Measurements from ENCODE around the gene ZNF554.
A peak's percentile ranks its signal among the peaks of the same experiment; 100 is the strongest.

Gene ZNF554

DNA sequence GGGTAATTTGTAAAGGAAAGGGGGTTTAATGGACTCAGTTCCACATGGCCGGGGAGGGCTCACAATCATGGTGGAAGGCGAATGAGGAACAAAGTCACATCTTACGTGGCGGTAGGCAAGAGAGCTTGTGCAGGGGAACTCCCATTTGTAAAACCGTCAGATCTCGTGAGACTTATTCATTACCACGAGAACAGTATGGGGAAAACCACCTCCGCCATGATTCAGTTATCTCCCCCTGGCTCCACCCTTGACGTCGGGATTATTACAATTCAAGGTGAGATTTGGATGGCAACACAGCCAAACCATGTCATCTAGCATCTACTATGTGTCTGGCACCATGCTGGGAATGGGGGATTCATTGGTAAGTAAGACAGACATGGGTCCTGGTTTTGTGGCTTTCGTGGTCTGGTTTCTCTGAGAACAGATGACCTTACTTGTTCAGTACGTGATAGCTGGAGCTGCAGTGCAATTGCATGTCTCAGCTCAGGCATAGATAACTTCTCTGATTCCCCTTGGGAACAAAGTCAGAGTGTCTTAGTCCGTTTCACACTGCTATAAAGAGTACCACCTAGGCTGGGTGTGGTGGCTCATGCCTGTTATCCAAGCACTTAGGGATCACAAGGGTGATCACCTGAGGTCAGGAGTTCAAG is 8.3 kb downstream of the ZNF554 start:
- no peak for DNase-seq (ENCODE audit: low read depth in 2 of 2)

DNA sequence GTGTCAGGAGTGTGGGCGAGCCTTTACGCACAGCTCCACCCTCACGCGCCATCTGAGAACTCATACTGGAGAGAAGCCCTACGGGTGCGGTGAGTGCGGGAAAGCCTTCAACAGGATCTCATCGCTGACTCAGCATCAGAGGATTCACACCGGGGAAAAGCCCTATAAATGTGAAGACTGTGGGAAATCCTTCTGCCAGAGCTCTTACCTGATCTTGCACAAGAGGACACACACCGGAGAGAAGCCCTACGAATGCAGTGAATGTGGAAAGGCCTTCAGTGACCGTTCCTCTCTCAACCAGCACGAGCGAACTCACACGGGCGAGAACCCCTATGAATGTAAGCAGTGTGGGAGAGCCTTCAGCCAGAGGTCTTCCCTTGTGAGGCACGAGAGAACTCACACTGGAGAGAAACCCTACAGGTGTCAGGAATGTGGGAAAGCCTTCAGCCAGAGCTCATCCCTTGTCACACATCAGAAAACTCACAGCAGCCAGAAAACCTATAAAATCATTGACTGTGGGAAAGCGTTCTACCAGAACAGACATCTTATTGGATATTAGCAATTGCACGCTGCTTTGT is 14.7 kb downstream of the ZNF554 start:
- DNase-seq (ENCODE audit: low read depth in 2 of 2), result no peak

DNA sequence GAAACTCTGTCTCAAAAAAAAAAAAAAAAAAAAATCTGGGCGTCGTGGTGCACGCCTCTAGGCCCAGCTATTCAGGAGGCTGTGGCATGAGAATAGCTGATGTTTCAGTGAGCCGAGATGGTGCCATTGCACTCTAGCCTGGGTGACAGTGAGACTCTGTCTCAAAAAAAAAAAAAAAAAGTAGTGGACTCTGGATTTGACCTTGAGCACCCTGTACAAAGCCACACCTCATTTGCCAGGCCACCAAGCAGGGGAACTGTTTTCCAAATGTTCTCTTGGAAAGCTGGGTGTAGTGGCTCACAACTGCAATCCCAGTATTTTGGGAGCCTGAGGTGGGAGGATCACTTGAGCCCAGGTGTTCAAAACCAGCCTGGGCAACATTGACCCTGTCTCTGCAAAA is 17.8 kb downstream of the ZNF554 start:
- DNase-seq (ENCODE audit: low read depth in 2 of 2), result no peak

DNA sequence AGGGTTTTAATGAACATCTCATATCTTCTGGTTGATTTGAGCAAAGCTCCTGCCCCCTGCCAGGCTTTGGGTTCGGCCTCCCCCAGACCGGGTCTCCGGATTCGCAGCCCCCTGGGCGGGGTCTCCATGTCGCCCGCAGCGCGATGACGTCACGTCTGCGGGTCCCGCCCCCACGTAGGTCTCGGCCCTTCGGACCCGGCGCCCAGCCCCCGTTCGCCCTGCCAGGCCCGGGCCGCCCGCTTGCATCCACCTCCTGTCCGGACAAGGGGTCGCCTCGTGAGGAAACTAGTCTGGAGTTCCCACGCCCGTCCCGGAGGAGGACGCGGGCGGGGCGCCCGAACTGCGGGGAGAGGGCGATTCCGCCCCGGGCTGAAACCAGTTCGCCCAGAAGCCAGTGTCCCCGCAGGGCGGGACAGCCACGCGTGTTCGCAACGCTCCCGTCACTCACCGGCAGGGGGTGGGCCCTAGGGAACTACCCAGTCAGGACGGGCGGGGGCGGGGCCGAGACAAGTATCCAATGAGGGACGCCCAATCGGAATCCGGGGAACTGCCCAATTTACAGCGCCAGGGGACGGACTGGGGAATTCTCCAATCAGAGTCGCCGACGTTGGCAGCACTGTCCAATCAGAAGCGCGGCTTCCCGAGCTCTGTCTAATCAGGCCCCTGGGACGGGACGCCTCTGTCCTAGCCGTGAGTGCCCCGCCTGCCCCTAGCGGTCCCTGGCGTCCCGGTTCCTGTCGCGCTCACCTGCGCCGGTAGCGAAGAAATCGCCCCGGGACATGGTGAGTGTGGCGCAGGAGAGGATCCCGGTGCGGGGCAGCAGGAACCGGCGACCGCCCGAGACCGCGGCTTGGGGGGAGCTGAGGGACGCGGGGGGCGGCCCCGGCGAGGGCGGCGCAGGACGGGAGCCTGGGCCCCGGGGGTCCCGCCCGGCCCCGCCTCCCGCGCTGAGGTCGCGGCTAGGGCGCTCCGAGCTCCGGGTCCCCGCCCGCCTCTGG is 21.4 kb downstream of the ZNF554 start, which contains the start of gene ZNF555:
Gene ZNF555 (plus strand): TSS at position 682 of the 998 bp plus-strand sequence. CDS start 98 bp downstream, at position 780.
- peak; percentile 95 for DNase-seq (ENCODE audit: low read depth in 2 of 2)

DNA sequence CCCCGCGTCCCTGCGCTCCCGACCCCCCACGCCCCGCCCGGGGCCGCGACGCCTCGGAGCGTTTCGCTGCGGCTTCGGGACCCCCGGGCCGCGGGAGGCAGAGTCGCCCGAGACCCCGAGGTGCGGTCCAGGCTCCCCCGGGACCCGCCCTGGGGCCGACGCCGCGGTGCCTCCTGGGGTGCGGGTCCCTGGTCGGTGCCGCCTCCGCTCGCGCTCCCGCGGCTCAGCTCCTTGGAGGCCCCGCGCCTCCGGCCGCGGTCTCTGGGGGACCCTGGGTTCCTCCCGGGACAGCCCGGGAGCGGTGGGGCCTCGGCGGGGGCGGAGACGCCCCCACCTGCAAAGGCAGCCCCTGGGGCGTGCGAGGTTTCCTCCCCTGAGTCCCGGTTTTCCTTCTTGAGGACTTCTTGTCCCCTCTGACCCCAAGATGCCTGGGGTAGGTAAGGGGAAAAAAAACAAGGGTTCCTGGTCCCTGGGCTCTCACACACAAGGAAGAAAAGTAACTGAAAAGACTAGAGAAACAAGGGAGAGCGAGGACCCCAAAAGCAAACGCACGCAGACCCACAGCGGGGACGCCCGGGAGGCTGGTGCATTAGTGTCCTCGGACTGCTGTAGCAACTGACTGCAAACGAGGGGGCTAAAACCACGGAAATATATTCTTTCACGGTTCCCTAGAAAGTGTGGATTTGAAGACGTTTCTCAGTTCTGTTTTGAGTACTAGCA is 22.3 kb downstream of the ZNF554 start:
- DNase-seq (ENCODE audit: low read depth in 2 of 2), result no peak

- no peak for DNase-seq (ENCODE audit: low read depth in 2 of 2)
These were observed 25.4 kb downstream of the ZNF554 start for GRCh38 chr19:2845107-2845506.

DNA sequence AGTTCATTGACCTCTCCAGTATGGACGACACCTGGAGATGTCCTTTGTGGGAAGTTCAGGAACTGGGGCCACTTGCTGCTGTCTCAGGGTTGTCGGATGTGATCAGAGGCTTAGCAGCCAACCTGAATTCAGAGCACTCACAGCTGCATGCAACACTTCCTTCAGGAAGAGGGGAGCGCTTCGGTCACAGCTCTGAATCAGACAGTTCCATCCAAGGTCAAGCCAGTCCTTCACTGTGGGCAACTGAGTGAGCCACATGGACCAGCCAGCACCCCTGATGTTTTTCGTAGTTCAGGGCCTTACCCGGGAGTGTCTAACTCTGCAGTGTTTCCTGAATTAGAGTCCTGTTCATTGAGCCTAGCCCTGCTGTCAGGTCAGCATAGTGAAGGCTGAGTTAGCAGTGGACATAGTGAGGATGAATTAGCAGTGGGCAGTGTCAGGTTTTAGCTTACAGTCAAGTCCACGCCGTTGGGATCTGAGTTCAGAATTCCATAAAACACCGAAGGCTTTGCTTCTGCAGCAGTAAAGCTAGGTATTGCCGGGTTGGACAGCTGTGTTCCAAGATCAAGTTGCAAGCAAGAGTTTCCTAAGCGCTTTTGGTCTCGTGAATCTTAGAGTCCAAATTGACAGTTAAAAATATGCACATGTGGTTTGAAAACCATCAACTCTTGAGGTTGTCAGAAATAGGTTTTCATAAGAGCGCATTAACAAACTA is 26.7 kb downstream of the ZNF554 start:
- no peak for DNase-seq (ENCODE audit: low read depth in 2 of 2)

DNA sequence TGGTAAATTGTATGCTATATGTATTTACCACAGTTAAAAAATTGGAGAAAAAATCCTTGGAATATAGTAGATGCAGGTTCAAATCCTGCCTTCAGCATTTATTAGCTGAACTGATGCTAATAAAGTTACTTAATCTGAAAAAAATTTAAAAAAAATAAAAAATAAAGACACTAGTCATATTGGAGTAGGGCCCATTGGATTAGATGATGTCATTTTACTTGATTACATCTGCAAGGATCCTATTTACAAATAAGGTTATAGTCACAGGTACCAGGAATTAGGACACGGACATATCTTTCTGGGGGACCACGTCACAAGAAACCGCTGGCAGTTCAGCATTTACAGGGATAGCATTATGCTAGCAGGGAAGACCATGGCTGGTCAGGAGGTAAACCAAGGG is 27.8 kb downstream of the ZNF554 start:
- no peak for DNase-seq (ENCODE audit: low read depth in 2 of 2)

- no peak for DNase-seq (ENCODE audit: low read depth in 2 of 2)
These were observed 28.9 kb downstream of the ZNF554 start for GRCh38 chr19:2848616-2849015.

DNA sequence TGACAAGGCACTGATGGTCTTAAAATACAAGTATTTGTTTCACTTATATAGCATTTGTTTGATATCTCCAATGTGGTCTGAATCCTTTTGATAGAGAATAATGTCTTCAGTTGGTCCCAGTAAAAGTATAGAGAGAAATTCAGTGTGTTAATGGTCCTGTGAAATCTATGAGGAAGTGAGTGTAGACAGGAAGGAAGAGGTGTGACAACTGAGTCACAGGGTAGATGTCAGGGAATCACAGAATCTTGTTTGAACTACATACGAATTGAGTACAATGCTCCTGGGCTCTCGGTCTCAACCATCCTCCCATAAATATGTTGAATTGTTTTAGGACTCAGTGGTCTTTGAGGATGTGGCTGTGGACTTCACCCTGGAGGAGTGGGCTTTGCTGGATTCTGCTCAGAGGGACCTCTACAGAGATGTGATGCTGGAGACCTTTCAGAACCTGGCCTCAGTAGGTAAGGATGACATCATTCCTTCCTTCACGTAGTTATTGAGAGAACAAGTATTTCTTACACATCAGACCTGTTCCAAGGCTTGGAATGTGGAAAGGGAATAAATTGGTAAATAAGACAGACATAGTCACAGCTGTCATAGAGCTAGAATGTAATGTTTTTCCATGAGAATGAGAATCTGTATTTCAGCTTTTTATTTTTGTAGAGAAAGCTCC is 30.7 kb downstream of the ZNF554 start:
- no peak for DNase-seq (ENCODE audit: low read depth in 2 of 2)

GRCh38 chr19:2852598-2852997 is 32.9 kb downstream of the ZNF554 start:
- no peak for DNase-seq (ENCODE audit: low read depth in 2 of 2)

GRCh38 chr19:2853015-2853606 is 33.4 kb downstream of the ZNF554 start:
- no peak for DNase-seq (ENCODE audit: low read depth in 2 of 2)

- DNase-seq (ENCODE audit: low read depth in 2 of 2), result no peak
These were observed 35.2 kb downstream of the ZNF554 start for GRCh38 chr19:2854849-2855248.

GRCh38 chr19:2856457-2857050 is 36.9 kb downstream of the ZNF554 start:
- DNase-seq (ENCODE audit: low read depth in 2 of 2), result no peak

- no peak for DNase-seq (ENCODE audit: low read depth in 2 of 2)
These were observed 39.2 kb downstream of the ZNF554 start for GRCh38 chr19:2858864-2859263.

DNA sequence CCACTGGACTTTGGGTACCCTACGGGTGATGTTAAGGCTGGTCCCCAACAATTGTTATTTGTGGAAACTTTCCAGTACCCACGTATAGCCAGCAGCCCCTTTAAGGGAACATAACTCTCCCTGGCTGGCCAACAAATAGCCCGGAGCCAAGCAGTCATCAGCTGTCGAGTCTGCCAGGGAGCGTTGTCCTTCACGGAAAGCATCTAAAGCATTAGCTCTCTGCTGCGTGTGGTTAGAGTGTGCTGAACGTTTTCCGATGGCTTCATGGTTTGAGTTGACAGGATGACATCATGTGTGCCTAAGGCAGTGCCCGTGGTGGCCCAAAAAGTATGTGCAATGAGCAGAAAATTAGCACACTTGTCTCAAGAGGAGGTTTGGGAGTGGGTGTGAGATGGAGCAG is 44.1 kb downstream of the ZNF554 start:
- DNase-seq (ENCODE audit: low read depth in 2 of 2), result no peak

- DNase-seq (ENCODE audit: low read depth in 2 of 2), result no peak
These were observed 45.8 kb downstream of the ZNF554 start for GRCh38 chr19:2865334-2866100.

DNA sequence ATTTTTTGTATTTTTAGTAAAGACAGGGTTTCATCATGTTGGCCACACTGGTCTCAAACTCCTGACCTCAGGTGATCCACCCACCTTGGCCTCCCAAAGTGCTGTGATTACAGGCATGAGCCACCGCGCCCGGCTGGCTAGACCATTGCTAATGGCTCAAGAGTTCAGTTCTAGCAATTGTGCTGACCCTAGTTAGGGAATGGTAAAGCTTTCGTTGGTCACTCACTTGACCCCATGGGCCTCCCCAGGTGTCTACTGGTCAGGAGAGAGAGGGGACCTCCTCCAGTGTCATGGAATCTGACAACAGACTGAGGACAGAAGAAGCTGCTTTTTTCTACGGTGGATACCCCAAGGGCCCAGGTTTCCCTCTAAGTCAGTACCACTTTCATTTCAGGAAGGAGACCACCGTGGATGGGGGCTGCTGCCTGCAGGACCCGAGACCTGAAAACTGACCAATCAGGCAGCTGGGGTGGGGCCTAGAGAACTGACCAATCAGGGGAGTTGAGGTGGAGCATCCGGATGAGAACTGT is 46.9 kb downstream of the ZNF554 start:
- no peak for DNase-seq (ENCODE audit: low read depth in 2 of 2)

Measured in stimulated activated CD8-positive, alpha-beta memory T cell treated with anti-CD3 and anti-CD28 coated beads, Interleukin-15, amount 100 ng/mL, for 48 hours (primary cell).